ENCODE data around the gene WDPCP.

DNA sequence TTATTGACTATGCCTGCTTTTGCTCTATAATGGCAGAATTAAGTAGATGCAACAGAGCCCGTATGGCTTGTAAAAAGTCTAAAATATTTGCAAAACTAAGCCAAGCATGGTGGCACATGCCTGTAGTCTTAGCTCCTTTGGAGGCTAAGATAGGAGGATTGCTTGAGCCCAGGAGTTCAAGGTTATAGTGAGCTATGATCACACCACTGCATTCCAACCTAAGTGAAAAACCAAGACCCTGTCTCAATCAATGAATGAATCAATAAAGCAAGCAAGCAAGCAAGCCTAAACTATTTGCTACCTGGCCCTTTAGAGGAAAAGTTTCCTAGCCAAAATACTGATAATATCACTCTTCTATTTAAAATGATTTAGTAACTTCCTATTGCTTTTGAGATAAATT, 277.7 kb downstream of the WDPCP start:
- TF ChIP-seq ZNF274 (IDR thresholded peaks at IDR 0.05; ENCODE audit: low read depth, low read length) (no peak), SUZ12 (IDR thresholded peaks at IDR 0.05; ENCODE audit: extremely low read depth, insufficient read depth, insufficient read length) (no peak)
